ENCODE measurements around the gene CCDC81.
"Not testable (repeated sequence)": the region's sequence is repeated elsewhere in the genome, so short reads cannot be mapped to it uniquely, and the experiment has no call there.

Gene CCDC81

DNA sequence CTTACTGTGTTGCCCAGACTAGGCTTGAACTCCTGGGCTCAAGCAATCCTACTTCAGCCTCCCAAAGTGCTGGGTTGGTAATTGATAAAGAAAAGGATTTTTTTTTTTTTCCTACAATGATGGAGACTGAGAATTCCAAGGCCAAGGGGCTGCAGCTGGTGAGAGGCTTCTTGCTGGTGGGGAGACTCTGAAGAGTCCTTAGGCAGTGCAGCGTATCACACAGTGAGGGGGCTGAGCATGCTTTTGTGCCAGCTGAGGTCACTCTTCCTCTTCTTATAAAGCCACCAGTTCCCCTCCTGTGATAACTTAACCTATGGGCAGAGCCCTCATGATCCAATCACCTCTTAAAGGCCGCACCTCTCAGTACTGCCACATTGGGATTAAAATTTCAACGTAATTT is 28.2 kb upstream of the CCDC81 start:
- H2BK5ac ChIP-seq (ENCODE audit: low read length) = no peak overlapping the region
- no peak overlapping the region for H2BK120ac ChIP-seq (ENCODE audit: low read depth, low read length)
- H2AFZ ChIP-seq (ENCODE audit: low read length) = no peak overlapping the region
- WGBS, 2 donors (ENCODE audit: extremely low coverage in 2 of 2, insufficient read length in 2 of 2, insufficient replicate concordance in 1 of 2) = no CpG with 5 or more reads among the region's 3 CpGs
- no peak overlapping the region for H2BK12ac ChIP-seq (ENCODE audit: low read length)
- no peak overlapping the region for H3K18ac ChIP-seq (ENCODE audit: low read length)
- peaks cover 0 to 2% of the 10 kb centered on the region in 2 donors for H3K4me1 ChIP-seq (ENCODE audit: control insufficient read depth in 2 of 2, insufficient read depth in 1 of 2, low read depth in 1 of 2, low read length in 2 of 2)
- no peak overlapping the region for H3K9ac ChIP-seq (ENCODE audit: low read depth, low read length, poor library complexity)
- H4K91ac ChIP-seq (ENCODE audit: low read depth, low read length, poor library complexity) = no peak overlapping the region
- peaks cover 0 to 42% of the 10 kb centered on the region in 2 donors for H3K36me3 ChIP-seq (replicated peaks in 1 of 2; ENCODE audit: control insufficient read depth in 2 of 2, insufficient read depth in 2 of 2, low read length in 2 of 2)
- no peak overlapping the region for H3K27ac ChIP-seq (replicated peaks; ENCODE audit: low read length)
- no peaks in the 10 kb centered on the region for H3K79me1 ChIP-seq (ENCODE audit: low read depth, low read length)
- H3K9me3 ChIP-seq (replicated peaks in 1 of 2; ENCODE audit: control insufficient read depth in 2 of 2, insufficient read depth in 1 of 2, low read depth in 1 of 2, low read length in 2 of 2) = no peaks in the 10 kb centered on the region
- no peak overlapping the region for H2AK5ac ChIP-seq (ENCODE audit: low read depth, low read length)
- no peaks in the 10 kb centered on the region for H3K27me3 ChIP-seq (ENCODE audit: control insufficient read depth in 3 of 3, insufficient read depth in 3 of 3, low read depth in 1 of 3, low read length in 3 of 3)
- no peak overlapping the region for H3K4me3 ChIP-seq (ENCODE audit: low read length in 2 of 2)
- no peak overlapping the region for H2BK15ac ChIP-seq (ENCODE audit: low read length)
- H3K4me2 ChIP-seq (ENCODE audit: insufficient read depth, low read length, poor library complexity, severe bottlenecking) = no peak overlapping the region
- no peak overlapping the region for H3K14ac ChIP-seq (ENCODE audit: low read length)
- DNase-seq (ENCODE audit: low spot score) = no peak
- no peak overlapping the region for H3K23ac ChIP-seq (ENCODE audit: low read depth, low read length, poor library complexity)
- H4K8ac ChIP-seq (ENCODE audit: low read depth, low read length) = no peak overlapping the region
- H3K4ac ChIP-seq (ENCODE audit: low read length) = no peak overlapping the region

DNA sequence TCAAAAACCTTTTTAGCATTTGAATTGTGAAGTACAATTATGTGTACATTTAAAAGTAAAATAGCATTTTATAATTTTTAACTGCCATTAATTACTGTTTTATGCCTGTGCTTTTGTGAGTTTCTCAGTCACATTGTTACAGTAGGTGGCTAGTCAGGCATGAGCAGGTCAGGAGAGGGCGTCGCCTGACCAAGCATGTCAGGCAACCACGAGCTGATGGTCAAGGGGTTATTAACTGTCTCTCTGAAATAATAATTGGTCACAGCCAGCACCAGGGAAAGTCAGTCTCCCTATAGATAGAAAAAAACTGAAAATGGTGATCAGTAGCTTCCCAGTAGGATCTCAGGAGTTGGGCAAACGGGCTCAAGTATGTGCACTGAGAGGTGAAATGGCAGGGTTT is 19.4 kb upstream of the CCDC81 start:
- H2AFZ ChIP-seq (ENCODE audit: low read length) = no peak overlapping the region
- no peak for DNase-seq (ENCODE audit: low spot score)
- no peak overlapping the region for H2BK12ac ChIP-seq (ENCODE audit: low read length)
- no peak overlapping the region for H3K27ac ChIP-seq (replicated peaks; ENCODE audit: low read length)
- no peak overlapping the region for H2BK15ac ChIP-seq (ENCODE audit: low read length)
- no peak overlapping the region for H3K4me2 ChIP-seq (ENCODE audit: insufficient read depth, low read length, poor library complexity, severe bottlenecking)
- H3K4ac ChIP-seq (ENCODE audit: low read length) = no peak overlapping the region
- no peak overlapping the region for H3K9ac ChIP-seq (ENCODE audit: low read depth, low read length, poor library complexity)
- H3K18ac ChIP-seq (ENCODE audit: low read length) = no peak overlapping the region
- no peak overlapping the region for H2AK5ac ChIP-seq (ENCODE audit: low read depth, low read length)
- WGBS, 2 donors (ENCODE audit: extremely low coverage in 2 of 2, insufficient read length in 2 of 2, insufficient replicate concordance in 1 of 2) = no CpG with 5 or more reads among the region's 4 CpGs
- H2BK5ac ChIP-seq (ENCODE audit: low read length) = no peak overlapping the region
- no peaks in the 10 kb centered on the region for H3K4me1 ChIP-seq (ENCODE audit: control insufficient read depth in 2 of 2, insufficient read depth in 1 of 2, low read depth in 1 of 2, low read length in 2 of 2)
- H3K23ac ChIP-seq (ENCODE audit: low read depth, low read length, poor library complexity) = no peak overlapping the region
- no peaks in the 10 kb centered on the region for H3K36me3 ChIP-seq (replicated peaks in 1 of 2; ENCODE audit: control insufficient read depth in 2 of 2, insufficient read depth in 2 of 2, low read length in 2 of 2)
- H3K27me3 ChIP-seq (ENCODE audit: control insufficient read depth in 3 of 3, insufficient read depth in 3 of 3, low read depth in 1 of 3, low read length in 3 of 3) = no peaks in the 10 kb centered on the region
- no peaks in the 10 kb centered on the region for H3K79me1 ChIP-seq (ENCODE audit: low read depth, low read length)
- H3K4me3 ChIP-seq (ENCODE audit: low read length in 2 of 2) = no peak overlapping the region
- no peak overlapping the region for H2BK120ac ChIP-seq (ENCODE audit: low read depth, low read length)
- H4K91ac ChIP-seq (ENCODE audit: low read depth, low read length, poor library complexity) = no peak overlapping the region
- H3K14ac ChIP-seq (ENCODE audit: low read length) = no peak overlapping the region
- no peak overlapping the region for H4K8ac ChIP-seq (ENCODE audit: low read depth, low read length)
- H3K9me3 ChIP-seq (replicated peaks in 1 of 2; ENCODE audit: control insufficient read depth in 2 of 2, insufficient read depth in 1 of 2, low read depth in 1 of 2, low read length in 2 of 2) = no peaks in the 10 kb centered on the region

- H2BK15ac ChIP-seq (ENCODE audit: low read length); H3K9me3 ChIP-seq (replicated peaks in 1 of 2; ENCODE audit: control insufficient read depth in 2 of 2, insufficient read depth in 1 of 2, low read depth in 1 of 2, low read length in 2 of 2); H3K4me3 ChIP-seq (ENCODE audit: low read length in 2 of 2); H3K4ac ChIP-seq (ENCODE audit: low read length); H3K14ac ChIP-seq (ENCODE audit: low read length); H3K79me1 ChIP-seq (ENCODE audit: low read depth, low read length); H3K4me1 ChIP-seq (ENCODE audit: control insufficient read depth in 2 of 2, insufficient read depth in 1 of 2, low read depth in 1 of 2, low read length in 2 of 2); H2BK5ac ChIP-seq (ENCODE audit: low read length); H3K18ac ChIP-seq (ENCODE audit: low read length); H2BK120ac ChIP-seq (ENCODE audit: low read depth, low read length); H2AK5ac ChIP-seq (ENCODE audit: low read depth, low read length); DNase-seq (ENCODE audit: low spot score); H3K9ac ChIP-seq (ENCODE audit: low read depth, low read length, poor library complexity); H3K27ac ChIP-seq (replicated peaks; ENCODE audit: low read length); H4K8ac ChIP-seq (ENCODE audit: low read depth, low read length); H3K27me3 ChIP-seq (ENCODE audit: control insufficient read depth in 3 of 3, insufficient read depth in 3 of 3, low read depth in 1 of 3, low read length in 3 of 3); H3K4me2 ChIP-seq (ENCODE audit: insufficient read depth, low read length, poor library complexity, severe bottlenecking); H2BK12ac ChIP-seq (ENCODE audit: low read length); H2AFZ ChIP-seq (ENCODE audit: low read length); H3K23ac ChIP-seq (ENCODE audit: low read depth, low read length, poor library complexity); H3K36me3 ChIP-seq (replicated peaks in 1 of 2; ENCODE audit: control insufficient read depth in 2 of 2, insufficient read depth in 2 of 2, low read length in 2 of 2); H4K91ac ChIP-seq (ENCODE audit: low read depth, low read length, poor library complexity): not testable (repeated sequence)
- WGBS, 2 donors (ENCODE audit: extremely low coverage in 2 of 2, insufficient read length in 2 of 2, insufficient replicate concordance in 1 of 2) = no CpG with 5 or more reads among the region's 4 CpGs
Observed at GRCh38 chr11:86357412-86357811, 17.3 kb upstream of the CCDC81 start.

- H2BK15ac ChIP-seq (ENCODE audit: low read length) = no peak overlapping the region
- no peak overlapping the region for H2BK120ac ChIP-seq (ENCODE audit: low read depth, low read length)
- no peaks in the 10 kb centered on the region for H3K27me3 ChIP-seq (ENCODE audit: control insufficient read depth in 3 of 3, insufficient read depth in 3 of 3, low read depth in 1 of 3, low read length in 3 of 3)
- H3K23ac ChIP-seq (ENCODE audit: low read depth, low read length, poor library complexity) = no peak overlapping the region
- no peak overlapping the region for H2AK5ac ChIP-seq (ENCODE audit: low read depth, low read length)
- H3K27ac ChIP-seq (replicated peaks; ENCODE audit: low read length) = no peak overlapping the region
- H3K14ac ChIP-seq (ENCODE audit: low read length) = no peak overlapping the region
- no CpG with 5 or more reads among the region's 3 CpGs for WGBS, 2 donors (ENCODE audit: extremely low coverage in 2 of 2, insufficient read length in 2 of 2, insufficient replicate concordance in 1 of 2)
- no peak overlapping the region for H3K4me3 ChIP-seq (ENCODE audit: low read length in 2 of 2)
- H2BK12ac ChIP-seq (ENCODE audit: low read length) = no peak overlapping the region
- H3K36me3 ChIP-seq (replicated peaks in 1 of 2; ENCODE audit: control insufficient read depth in 2 of 2, insufficient read depth in 2 of 2, low read length in 2 of 2) = no peaks in the 10 kb centered on the region
- no peak overlapping the region for H4K91ac ChIP-seq (ENCODE audit: low read depth, low read length, poor library complexity)
- no peaks in the 10 kb centered on the region for H3K4me1 ChIP-seq (ENCODE audit: control insufficient read depth in 2 of 2, insufficient read depth in 1 of 2, low read depth in 1 of 2, low read length in 2 of 2)
- H3K4ac ChIP-seq (ENCODE audit: low read length) = no peak overlapping the region
- H3K9ac ChIP-seq (ENCODE audit: low read depth, low read length, poor library complexity) = no peak overlapping the region
- H3K9me3 ChIP-seq (replicated peaks in 1 of 2; ENCODE audit: control insufficient read depth in 2 of 2, insufficient read depth in 1 of 2, low read depth in 1 of 2, low read length in 2 of 2) = peaks cover 0 to 5% of the 10 kb centered on the region in 2 donors
- no peak overlapping the region for H4K8ac ChIP-seq (ENCODE audit: low read depth, low read length)
- H3K79me1 ChIP-seq (ENCODE audit: low read depth, low read length) = no peaks in the 10 kb centered on the region
- H3K18ac ChIP-seq (ENCODE audit: low read length) = no peak overlapping the region
- peak overlapping the region; percentile 26 for H2AFZ ChIP-seq (ENCODE audit: low read length)
- H2BK5ac ChIP-seq (ENCODE audit: low read length) = no peak overlapping the region
- H3K4me2 ChIP-seq (ENCODE audit: insufficient read depth, low read length, poor library complexity, severe bottlenecking) = no peak overlapping the region
- no peak for DNase-seq (ENCODE audit: low spot score)
Observed at GRCh38 chr11:86358720-86359119, 16.0 kb upstream of the CCDC81 start.
